Measurements from ENCODE around the gene OTOP2.

- TF ChIP-seq FOS (IDR thresholded peaks at IDR 0.05; ENCODE audit: low read depth, low read length) (no peak), CTCF (conservative IDR thresholded peaks at IDR 0.05; ENCODE audit: low read depth, low read length) (no peak), CEBPB (IDR thresholded peaks at IDR 0.05; ENCODE audit: low read depth, low read length) (no peak), POLR2A (IDR thresholded peaks at IDR 0.05; ENCODE audit: low read depth, low read length) (no peak), MAFK (IDR thresholded peaks at IDR 0.05; ENCODE audit: low read depth, low read length) (no peak), USF2 (IDR thresholded peaks at IDR 0.05; ENCODE audit: low read depth, low read length) (no peak), ELK1 (IDR thresholded peaks at IDR 0.05; ENCODE audit: borderline replicate concordance, low read depth, low read length) (no peak), RAD21 (IDR thresholded peaks at IDR 0.05; ENCODE audit: low read length) (no peak), RFX5 (IDR thresholded peaks at IDR 0.05; ENCODE audit: low read depth, low read length) (no peak), CHD1 (IDR thresholded peaks at IDR 0.05; ENCODE audit: low read depth, low read length) (no peak), MXI1 (IDR thresholded peaks at IDR 0.05; ENCODE audit: borderline replicate concordance, low read depth, low read length) (no peak)
These were observed 45.4 kb upstream of the OTOP2 start for GRCh38 chr17:74878658-74879057.

Measured in IMR-90 (cell line).